NCI-H460 (cell line): ENCODE measurements around the gene CPNE1. TPM values are rescaled to one million over a fixed set of nuclear protein-coding genes. Genes with fewer than 3 reads are reported as not detected.
"Not testable (repeated sequence)": the region's sequence is repeated elsewhere in the genome, so short reads cannot be mapped to it uniquely, and the experiment has no call there.

Experiments used
- DNase-seq: peaks from one replicate; pipeline ENCODE4 v3.0.0-alpha.2; 2016; ENCODE audit warnings: low read depth; ENCODE audit errors: extremely low read depth
- total RNA-seq: library from RNA; depleted of rRNA; stranded (reverse); fragments of >200 nt; shearing (Covaris generic); gene quantifications from 2 replicates; pipeline ENCODE4 v1.2.3, GENCODE V29; 2014

The CPNE1 gene
- total RNA-seq, 1 experiment from 2014 or later = 109 TPM

- no peak for DNase-seq
Observed at GRCh38 chr20:35698298-35699126, 33.8 kb upstream of the CPNE1 start.

GRCh38 chr20:35697696-35698297 lies 33.1 kb upstream of the CPNE1 start:
- DNase-seq = no peak

- DNase-seq = no peak
Observed at GRCh38 chr20:35695978-35696377, 31.3 kb upstream of the CPNE1 start.

GRCh38 chr20:35695245-35695749 lies 30.6 kb upstream of the CPNE1 start:
- no peak for DNase-seq

GRCh38 chr20:35690265-35690664 lies 25.6 kb upstream of the CPNE1 start:
- DNase-seq = no peak

GRCh38 chr20:35686872-35687271 lies 22.2 kb upstream of the CPNE1 start:
- DNase-seq = not testable (repeated sequence)

GRCh38 chr20:35685368-35685767 lies 20.7 kb upstream of the CPNE1 start:
- not testable (repeated sequence) for DNase-seq

- DNase-seq = no peak
Observed at GRCh38 chr20:35681960-35682359, 17.3 kb upstream of the CPNE1 start.

GRCh38 chr20:35680452-35681183 lies 15.9 kb upstream of the CPNE1 start:
- no peak for DNase-seq

GRCh38 chr20:35674921-35675320 lies 10.2 kb upstream of the CPNE1 start:
- no peak for DNase-seq

GRCh38 chr20:35673884-35674283 lies 9.2 kb upstream of the CPNE1 start:
- no peak for DNase-seq

- no peak for DNase-seq
Observed at GRCh38 chr20:35669681-35670080, 5.0 kb upstream of the CPNE1 start.

- DNase-seq = no peak
Observed at GRCh38 chr20:35669221-35669620, 4.5 kb upstream of the CPNE1 start.

GRCh38 chr20:35665949-35666288 lies 1.2 kb upstream of the CPNE1 start:
- DNase-seq = no peak

GRCh38 chr20:35663516-35664465 lies 909 bp downstream of the CPNE1 start:
- peak; percentile 6 for DNase-seq

GRCh38 chr20:35662551-35662950 lies 2.1 kb downstream of the CPNE1 start:
- no peak for DNase-seq

GRCh38 chr20:35661908-35662307 lies 2.8 kb downstream of the CPNE1 start:
- no peak for DNase-seq

- DNase-seq = no peak
Observed at GRCh38 chr20:35661053-35661452, 3.6 kb downstream of the CPNE1 start.

- DNase-seq = no peak
Observed at GRCh38 chr20:35660122-35660937, 4.4 kb downstream of the CPNE1 start.
